GM04504 (cell line): Measurements from ENCODE around the gene TERB1.
"Not testable (repeated sequence)": the region's sequence is repeated elsewhere in the genome, so short reads cannot be mapped to it uniquely, and the experiment has no call there.

Experiments
- DNase-seq: peaks from one replicate; pipeline ENCODE4 v3.0.0-alpha.2; 2012; ENCODE audit warnings: low read depth

TERB1 gene

DNA sequence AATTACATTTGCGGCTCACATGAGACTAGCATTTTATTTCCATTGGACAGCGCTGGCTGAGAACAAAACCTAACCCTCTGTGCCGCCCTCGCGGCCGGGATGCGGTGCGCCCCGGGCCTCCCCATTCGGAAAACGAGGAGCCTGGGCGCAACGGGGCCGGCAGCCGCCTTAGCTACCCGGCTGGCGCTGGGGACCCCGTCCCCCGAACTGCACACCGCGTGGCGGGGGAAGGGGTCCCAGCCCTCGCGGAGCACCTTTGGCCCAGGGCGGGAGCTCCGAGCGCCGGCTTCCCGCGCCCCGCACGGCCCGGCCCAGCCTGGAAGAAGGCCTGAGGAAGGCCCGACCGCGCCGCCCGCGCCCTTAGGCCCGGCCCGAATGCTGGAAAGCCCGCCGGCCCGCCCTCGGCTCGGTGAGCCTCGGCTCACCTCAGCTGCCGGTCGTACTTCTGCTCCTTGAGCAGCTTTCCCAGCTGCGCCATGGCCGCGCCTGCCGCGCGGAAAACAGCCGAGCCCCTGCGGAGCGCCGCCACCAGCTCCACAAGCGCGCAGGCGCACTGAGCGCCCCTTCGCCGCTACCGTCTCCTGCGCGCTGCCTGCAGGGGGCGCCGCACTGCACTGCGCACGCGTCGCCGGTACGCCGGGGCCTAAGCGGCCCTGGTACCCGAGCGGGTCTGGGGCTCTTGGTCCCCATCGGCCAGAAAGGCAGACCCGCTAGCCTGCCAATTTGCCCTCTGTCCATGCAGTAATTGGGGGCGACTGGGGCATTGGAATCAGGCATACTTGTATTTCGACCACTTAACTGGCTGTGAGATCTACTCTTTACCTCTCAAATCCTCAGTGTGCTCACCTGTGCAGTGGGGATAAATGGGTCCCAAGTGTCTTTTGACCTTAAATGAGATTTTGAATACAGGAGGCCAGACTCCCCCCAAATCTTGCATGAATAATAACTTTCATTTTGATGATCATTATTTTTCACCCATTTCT, 29.3 kb upstream of the TERB1 start, which contains the start of gene NAE1:
Gene NAE1 (minus strand): TSS at position 555 of the 983 bp plus-strand sequence. CDS start 77 bp downstream, at position 478.
- peak; percentile 70 for DNase-seq

DNA sequence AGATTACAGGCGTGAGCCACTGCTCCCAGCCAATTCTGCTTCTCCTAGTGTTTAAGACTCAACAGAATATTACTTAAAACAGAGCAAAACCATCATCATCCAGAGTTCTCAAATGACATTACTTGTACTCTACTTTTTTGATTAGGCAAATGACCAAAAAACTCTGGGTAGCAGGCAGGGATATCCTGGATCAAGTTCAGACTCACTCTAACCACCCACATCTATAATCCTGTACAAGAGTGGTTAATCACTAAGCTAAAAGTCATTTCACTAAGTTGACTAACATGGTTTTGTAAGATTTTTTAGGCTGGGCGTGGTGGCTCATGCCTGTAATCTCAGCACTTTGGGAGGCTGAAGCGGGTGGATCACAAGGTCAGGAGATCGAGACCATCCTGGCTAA, 22.6 kb upstream of the TERB1 start:
- DNase-seq = no peak

DNA sequence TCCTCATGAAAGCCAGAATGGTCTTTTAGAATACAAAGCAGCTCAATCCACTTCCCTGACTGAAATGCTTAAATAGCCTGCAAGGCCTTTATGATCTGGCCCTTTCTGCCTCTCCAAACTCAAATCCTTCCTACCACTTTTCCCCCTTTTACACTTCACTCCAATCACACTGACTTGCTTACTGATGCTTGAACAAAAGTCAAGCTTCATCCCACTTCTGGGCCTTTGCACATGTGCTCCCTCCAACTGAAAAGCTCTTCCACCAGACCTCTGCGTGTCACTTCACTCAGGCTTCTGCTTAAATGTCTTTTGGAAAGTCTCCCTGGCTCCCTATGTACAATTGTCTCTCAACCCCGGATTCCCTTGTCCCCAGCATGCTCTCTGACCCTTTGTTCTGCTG, 13.3 kb upstream of the TERB1 start:
- DNase-seq = no peak

DNA sequence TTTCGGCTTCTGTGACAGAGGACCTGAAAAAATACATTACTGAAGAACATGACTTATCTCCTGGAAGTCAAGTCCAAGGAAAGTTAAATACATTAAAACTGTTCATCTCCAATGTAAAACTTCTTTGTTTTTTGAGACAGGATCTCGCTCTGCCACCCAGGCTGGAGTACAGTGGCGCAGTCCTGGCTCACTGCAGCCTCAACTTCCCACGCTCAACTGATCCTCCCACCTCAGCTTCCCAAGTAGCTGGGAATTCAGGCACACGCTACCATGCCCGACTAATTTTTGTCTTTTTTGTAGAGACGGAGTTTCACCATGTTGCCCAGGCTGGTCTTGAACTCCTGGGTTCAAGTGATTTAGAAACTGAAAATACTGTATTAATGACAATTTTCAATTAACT, 9.7 kb upstream of the TERB1 start:
- no peak for DNase-seq

DNA sequence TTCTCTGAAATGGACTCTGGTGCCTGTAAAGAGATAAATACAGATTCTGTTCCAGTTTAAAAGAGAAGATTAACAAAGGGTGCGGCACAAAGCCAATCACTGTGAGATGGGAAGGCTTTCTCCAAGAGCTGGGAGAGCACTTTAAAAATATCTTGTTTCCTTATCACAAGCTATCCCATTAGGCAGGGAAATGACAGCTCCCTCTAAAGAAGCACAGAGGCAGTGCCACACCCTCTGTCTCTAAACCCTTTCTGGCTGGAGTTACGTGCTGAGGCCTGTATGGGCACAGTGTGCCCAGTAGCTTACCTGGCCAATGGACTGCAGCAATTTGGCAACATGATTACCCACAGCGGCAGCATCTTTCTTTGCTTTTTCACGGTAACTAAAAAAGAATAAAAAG, 9.0 kb upstream of the TERB1 start:
- no peak for DNase-seq

DNA sequence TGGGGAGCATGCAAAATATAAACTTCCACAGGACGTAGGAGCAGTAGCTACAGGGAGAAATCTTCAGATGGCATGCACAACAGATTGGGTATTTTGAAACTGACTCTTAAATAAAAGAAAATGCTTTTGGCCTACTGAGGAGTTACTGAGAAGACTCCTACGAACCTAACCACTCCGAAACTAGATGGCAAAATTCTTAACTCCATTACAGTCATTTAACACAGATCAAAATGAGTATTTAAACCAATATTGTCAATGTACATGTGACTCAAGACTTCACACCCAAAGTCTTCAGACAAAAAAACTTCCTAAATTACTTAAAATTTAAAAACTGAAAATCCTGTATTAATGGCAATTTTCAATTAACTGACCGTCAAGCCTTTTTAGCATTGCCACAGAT, 8.4 kb upstream of the TERB1 start:
- no peak for DNase-seq

DNA sequence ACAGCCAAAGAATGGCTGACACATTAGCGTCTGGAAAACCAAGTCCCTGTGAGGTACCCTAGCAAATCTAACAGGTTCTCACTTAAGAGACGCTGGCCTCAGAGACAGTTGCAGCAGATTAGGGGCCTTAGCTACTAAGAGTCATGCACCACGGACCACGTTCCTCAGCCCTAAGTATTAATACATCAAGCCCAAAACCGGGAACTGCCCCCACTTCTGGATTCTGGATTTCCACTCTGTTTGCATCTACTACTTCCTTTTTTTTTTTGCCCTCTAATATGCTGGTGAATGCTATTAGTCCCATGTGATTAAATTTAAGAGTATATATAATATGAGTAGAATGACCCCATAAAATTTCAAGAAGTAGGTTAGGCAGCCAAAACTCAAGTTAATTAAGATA, 775 bp upstream of the TERB1 start:
- no peak for DNase-seq

DNA sequence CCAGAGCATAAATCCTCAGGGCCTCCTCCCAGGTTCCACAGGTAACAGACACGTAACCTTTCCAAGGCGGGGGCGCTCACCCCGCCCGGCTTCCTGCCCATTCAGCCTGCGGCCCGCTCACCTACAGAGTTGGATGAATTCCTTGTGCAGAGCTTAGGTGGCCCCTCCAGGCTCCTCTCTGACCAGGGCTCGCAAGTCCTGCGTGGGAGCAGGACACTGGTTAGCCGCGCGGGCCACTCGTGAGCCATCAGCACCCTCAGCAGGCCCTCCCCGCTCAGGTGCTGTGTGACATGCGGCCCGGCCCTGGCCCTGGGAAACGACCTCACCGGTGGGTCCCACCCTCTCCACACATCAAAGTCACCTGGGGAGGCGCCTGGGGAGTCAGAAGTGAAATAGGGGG, 528 bp downstream of the TERB1 start:
- no peak for DNase-seq

DNA sequence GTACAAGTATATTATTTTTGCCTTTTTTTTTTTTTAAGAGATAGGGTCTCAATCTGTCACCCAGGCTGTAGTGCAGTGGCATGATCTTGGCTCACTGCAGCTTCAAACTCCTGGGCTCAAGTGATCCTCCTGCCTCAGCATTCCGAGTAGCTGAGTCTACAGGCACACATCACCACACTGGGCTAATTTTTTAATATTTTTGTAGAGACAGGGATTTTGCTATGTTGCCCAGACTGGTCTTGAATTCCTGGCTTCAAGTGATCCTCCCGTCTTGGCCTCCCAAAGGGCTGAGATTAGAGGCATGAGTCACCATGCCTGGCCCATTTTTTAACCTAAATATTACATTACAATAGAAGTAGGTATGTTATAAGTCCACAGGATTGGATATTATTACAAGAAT, 3.2 kb downstream of the TERB1 start:
- DNase-seq = peak; percentile 3

DNA sequence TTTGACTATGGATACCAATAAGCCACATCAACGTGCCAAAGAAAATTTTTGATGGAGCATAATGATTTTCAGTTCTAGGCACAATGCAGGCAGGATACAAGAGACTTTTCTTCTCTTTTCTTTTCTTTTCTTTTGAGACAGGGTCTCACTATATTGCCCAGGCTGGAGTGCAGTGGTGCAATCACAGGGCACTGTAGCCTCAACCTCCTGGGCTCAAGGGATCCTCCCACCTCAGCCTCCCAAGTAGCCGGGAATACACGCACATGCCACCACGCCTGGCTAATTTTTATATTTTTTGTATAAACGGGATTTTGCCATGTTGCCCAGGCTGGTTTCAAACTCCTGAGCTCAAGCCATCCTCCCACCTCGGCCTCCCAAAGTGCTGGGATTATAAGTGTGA, 7.4 kb downstream of the TERB1 start:
- DNase-seq = not testable (repeated sequence)

DNA sequence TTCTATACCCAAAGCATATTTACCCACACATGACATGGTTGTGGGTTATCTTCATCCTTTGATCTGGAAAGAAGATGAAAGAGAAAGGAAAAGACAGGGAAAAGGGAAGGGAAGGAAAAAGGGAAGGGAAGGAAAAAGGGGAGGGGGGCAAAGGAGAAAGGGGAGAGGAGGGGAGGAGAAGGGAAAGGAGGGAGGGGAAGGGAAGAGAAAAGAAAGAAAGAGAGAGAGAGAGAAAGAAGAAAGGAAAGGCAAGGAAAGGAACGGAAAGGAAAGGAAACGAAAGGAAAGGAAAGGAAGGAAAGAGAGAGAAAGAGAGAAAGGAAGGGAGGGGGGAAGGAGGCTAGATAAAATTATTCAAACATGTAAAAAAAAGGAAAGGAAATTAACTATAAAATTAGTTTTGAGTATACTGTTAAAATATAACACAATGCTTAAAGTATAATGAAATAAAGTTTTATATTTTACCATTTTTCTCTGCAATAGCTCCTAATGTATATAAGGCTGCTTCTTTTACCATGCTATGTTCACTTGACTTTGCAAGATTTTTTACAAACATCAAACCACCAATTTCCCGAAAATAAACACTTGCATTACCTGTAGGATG, 11.2 kb downstream of the TERB1 start:
- no peak for DNase-seq

DNA sequence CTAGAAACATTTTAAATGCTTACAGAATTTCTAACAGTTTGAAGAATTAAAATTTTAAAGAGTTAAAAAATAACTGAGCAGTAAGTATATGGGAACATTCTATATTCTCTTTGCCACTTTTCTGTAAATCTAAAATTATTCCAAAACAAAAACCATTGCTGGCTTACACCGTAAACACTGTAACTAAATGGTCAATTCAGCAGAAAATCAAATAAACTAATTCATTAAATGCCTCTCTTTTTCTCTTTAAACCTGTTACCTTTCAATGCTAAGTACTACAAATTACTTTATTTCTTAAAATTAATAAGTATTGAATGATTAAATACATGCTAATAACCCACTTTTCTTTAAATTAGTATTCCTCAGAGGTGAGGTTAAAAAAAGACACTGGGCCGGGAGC, 14.0 kb downstream of the TERB1 start:
- no peak for DNase-seq

DNA sequence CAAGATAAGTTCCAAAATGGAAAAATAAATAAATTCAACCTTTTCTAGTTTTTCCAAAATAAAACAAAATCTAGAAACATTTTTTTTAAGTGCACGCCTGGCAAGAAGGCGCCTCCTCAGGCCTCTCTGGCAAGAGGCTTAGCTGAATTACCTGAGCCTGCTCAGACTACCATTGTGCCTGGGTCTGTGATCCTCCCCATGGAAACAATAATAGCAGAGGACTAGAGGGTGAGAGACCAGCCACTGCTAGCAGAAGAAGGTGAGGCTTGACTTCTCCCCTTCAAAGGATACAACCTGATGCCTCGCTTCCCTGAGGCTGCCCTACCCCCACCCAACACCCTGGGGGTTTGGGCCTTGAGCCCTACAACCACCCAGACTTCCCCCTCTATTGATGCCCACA, 14.8 kb downstream of the TERB1 start:
- DNase-seq = no peak

DNA sequence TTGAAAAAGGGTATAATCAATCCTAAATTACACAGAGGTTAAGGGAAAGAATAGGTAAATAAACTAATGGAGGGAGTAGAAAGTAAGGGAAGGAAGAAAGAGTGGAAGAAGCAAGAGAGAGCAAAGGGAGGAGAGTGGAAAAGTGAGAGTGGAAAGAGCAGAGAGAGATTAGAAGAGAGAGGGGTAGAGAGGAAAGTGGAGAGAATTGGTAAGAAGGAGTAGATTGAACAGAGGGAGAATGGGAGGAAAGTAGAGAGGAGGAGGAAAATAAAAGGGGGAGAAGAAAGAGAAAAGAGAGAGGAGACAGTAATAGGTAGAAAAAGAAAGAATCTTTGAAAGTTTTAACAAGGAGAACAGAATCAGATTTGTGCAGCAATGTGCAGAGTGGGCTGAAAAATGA, 24.9 kb downstream of the TERB1 start:
- DNase-seq = no peak

DNA sequence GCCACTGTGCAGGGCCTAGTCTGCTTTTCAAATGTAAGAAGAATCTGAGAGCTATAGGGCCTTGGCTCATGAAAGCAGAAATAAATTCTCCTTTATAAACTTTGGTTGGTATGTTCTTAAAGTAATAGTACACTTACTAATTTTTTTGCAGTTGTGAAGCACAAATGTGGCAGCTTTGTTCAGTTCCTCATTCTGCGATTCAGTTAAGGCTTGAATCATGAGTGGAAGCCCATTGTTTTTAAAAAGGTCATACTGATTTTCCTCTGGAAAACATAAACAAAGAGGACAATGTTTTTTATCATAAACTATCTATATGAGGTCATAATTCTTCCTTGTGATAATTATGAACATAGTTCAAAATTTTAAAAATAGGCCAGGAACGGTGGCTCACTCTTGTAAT, 26.4 kb downstream of the TERB1 start:
- DNase-seq = no peak

DNA sequence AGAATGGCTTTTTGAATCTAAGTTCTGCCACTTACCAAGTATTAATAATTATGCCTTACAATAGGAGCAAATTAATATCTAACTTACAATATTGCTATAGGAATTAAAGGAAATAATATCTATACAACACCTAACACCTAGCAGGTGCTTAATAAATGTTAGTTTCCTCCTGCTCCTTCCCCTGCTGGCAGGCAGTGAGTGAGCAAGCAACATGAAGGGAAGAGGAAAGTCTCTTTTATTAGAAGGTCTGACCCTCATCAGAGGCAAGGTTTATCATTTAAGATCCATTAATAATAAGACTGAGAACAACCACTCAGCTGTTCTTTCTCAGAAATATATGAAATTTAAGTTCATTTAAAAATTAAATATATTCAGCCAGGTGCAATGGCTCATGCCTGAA, 43.3 kb downstream of the TERB1 start:
- DNase-seq = no peak

DNA sequence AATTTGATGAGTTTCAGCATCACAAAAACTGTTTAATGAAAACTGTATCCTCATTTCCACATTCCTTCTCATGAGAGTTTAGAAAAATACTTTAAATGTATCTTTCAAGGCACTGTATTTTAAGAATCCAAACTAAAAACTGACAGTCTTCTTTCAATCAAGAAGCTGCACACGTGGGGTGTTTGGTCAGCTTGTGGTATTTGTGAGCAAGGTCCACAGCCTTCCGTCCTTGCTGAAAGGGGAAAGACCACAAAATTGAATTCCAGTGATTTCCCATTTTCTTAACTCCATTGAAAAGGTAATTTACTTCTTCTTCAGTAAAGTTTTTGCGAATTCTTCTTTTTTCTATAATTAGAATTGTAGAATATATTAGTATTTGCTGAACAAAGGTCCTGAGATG, 46.6 kb downstream of the TERB1 start:
- DNase-seq = no peak

DNA sequence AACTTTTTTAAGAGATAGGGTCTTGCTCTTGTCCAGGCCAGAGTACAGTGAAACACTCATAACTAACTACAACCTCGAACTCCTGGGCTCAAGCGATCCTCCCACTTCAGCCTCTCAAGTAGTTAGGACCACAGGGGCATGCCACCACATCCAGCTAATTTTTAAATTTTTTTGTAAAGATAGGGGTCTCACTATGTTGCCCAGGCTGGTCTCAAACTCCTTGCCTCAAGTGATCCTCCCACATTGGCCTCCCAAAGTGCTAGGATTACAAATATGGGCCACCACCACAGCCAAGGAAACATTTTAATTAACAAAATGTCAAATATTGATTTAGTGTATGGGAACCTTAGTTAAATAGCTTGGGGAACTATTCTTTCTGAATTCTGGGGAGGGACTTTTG, 47.2 kb downstream of the TERB1 start:
- DNase-seq = no peak

DNA sequence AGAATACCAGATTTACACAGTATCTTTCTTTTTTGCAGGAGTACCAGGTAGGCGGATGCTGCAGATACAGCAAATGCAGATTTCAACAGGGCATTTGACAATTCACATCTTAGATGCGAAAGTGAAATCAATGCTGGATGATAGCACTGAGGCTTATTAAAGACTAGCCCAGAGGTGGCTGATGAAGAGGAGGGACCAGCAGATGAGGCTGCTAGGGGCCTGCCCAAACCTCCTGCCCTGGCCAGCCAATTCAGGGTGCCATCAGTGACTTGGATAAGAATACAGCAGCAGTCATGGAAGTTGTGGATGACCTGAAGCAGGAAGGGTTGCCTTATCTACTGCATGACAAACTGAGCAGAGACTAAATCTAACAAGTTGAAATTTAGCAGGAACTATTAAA, 48.4 kb downstream of the TERB1 start:
- no peak for DNase-seq

DNA sequence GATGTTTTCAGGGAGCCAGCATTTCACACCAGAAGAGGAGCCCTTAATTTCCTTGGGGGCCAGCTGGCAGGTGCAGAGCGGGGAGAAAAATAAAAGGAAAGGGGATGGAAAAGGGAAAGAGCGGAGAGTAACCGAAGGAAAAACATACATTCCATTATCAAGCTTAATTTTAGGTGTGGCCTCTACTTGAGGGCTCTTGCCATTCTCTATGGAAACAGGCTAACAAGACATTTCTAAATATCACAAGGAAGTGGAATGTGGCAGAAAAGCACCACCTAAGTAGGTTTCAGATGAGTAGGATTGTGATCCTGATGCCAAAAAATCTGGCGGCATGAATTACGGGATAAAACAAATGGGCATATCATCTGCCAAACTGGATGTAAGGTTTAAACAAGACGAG, 49.0 kb downstream of the TERB1 start:
- no peak for DNase-seq

DNA sequence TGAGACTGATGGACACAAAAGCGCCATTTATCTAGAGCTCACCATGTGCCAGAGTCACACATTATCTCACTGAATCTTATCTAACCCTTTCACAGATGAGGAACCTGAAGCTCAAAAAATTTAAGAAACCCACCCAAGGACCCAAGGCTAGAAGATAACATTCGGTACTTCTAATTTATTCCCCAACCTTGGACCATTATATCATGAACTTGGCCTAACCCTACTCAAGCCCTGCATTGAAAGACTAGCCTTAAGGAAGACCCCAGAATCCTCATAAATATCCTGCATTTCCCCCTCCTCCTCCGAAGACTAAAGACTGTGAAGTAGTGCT, 49.4 kb downstream of the TERB1 start:
- DNase-seq = no peak

DNA sequence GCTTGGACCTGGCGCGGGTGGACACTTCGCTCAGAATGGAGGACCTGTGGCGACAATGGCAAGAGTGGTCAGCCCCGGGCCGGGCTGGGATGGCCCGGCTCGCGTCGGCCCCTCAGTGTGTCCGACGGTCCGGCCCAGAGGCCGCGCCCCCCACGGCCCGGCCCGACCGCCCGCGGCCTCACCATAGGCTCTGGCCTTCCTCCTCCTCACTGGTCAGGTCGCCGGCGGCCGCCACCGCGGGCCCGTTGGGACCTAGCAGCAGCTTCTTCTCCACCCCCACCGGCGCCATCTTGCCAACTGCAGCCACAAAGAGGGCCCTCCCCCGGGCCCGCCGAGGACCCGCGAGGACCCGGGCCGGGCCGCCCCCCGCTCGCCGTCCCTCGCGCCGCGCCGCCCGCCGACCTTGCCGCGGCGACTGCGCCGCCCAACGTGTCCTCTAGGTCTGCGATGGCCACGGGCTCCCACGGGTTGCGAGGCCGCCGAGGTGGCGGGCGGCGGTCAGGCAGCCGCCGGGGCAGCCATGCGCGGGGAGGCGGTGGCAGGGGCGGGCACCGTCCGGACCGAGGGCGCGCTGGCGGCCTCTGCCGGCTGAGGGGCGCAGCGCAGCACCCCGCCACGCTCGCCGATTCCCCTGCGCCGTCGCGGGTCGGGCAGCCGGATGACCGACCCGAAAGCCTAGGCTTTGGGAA, 49.9 kb downstream of the TERB1 start, which contains the start of gene DYNC1LI2:
Gene DYNC1LI2 (minus strand): TSS at position 307 of the 689 bp plus-strand sequence. CDS start 18 bp downstream, at position 289.
- DNase-seq = peak; percentile 35

DNA sequence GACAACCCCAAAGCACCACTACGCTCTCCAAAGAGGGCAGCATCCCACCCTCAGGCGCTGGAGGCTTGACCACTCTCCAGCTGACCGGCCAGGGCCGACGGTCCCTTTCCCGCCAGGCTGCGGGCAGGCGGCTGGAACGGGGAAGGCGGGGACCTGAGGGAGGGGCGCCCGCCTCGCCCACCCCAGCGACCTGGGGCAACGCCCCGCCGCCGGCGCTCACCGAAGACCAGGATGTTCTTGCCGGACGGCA, 50.4 kb downstream of the TERB1 start:
- no peak for DNase-seq
